H1 (cell line): ENCODE measurements around the gene TEX22. TPM values are rescaled to one million over a fixed set of nuclear protein-coding genes. Genes with fewer than 3 reads are reported as not detected.

Source experiments
- CTCF ChIA-PET: fragments of 300-600 bp; sonication (Branson Sonifier 250); formaldehyde crosslinking; loops from one replicate; lab custom pipeline; 2021; ENCODE audit not compliant: partially characterized antibody; lab: Charles Lee
- POLR2A ChIA-PET: fragments of 300-600 bp; sonication (Branson Sonifier 250); formaldehyde crosslinking; loops from one replicate; lab custom pipeline; 2021; ENCODE audit warnings: inconsistent platforms; ENCODE audit not compliant: partially characterized antibody; lab: Charles Lee
- DNase-seq, 2 experiments: peaks; one replicate each; pipeline versions ENCODE4 v3.0.0 to v3.0.0-alpha.2; 2010 to 2022; ENCODE audit warnings: low spot score in 2 of 2, low read depth in 1 of 2, mixed read lengths in 1 of 2
- FAIRE-seq: peaks from 2 replicates; lab custom pipeline; 2011; peaks lifted over from hg19 to GRCh38; lab: Jason Lieb, UNC
- H2AFZ ChIP-seq: 2 replicates; pipeline ENCODE4 v1.8.1; 2012; ENCODE audit warnings: low read length, inconsistent platforms
- H2AK5ac ChIP-seq: 2 replicates; pipeline ENCODE4 v1.6.1; 2013; ENCODE audit warnings: low read depth, low read length
- H2BK120ac ChIP-seq: replicated peaks from 2 replicates; pipeline ENCODE3; 2013; ENCODE audit warnings: low read depth, low read length, inconsistent platforms
- H2BK12ac ChIP-seq: 2 replicates; pipeline ENCODE4 v1.6.1; 2013; ENCODE audit warnings: low read depth, low read length
- H2BK15ac ChIP-seq: 2 replicates; pipeline ENCODE4 v1.6.1; 2013; ENCODE audit warnings: low read length
- H2BK20ac ChIP-seq: 2 replicates; pipeline ENCODE4 v1.6.1; 2013; ENCODE audit warnings: low read length
- H2BK5ac ChIP-seq: 2 replicates; pipeline ENCODE4 v1.6.1; 2013; ENCODE audit warnings: low read depth, low read length
- H3K14ac ChIP-seq: 2 replicates; pipeline ENCODE4 v1.6.1; 2013; ENCODE audit warnings: inconsistent platforms; ENCODE audit not compliant: insufficient read length
- H3K18ac ChIP-seq: 2 replicates; pipeline ENCODE4 v1.6.1; 2013; ENCODE audit warnings: low read length; ENCODE audit errors: extremely low read depth
- H3K23ac ChIP-seq: 2 replicates; pipeline ENCODE4 v1.6.1; 2013; ENCODE audit warnings: inconsistent platforms; ENCODE audit not compliant: insufficient read length
- H3K23me2 ChIP-seq: 2 replicates; pipeline ENCODE4 v1.6.1; 2013; ENCODE audit warnings: low read depth, low read length
- H3K27ac ChIP-seq: 2 replicates; pipeline ENCODE4 v1.6.1; 2011; ENCODE audit warnings: low read depth, low read length, inconsistent platforms
- H3K27me3 ChIP-seq, 4 experiments: replicated peaks in 1 of 4; 1 replicate in 1 of 4; 2 replicates in 3 of 4; pipeline versions ENCODE4 v1.6.1 to v1.8.1; 2011 to 2013; ENCODE audit warnings: low read length in 3 of 4, mild to moderate bottlenecking in 3 of 4, inconsistent platforms in 2 of 4, mixed read lengths in 2 of 4, moderate library complexity in 1 of 4; ENCODE audit not compliant: control insufficient read depth in 3 of 4, insufficient read depth in 3 of 4; ENCODE audit errors: extremely low read depth in 1 of 4
- H3K36me3 ChIP-seq, 4 experiments: 2 replicates each; pipeline versions ENCODE4 v1.6.1 to v1.8.1; 2011 to 2013; ENCODE audit warnings: mild to moderate bottlenecking in 4 of 4, low read length in 3 of 4, moderate library complexity in 2 of 4, control low read depth in 1 of 4, inconsistent platforms in 1 of 4; ENCODE audit not compliant: insufficient read depth in 4 of 4, control insufficient read depth in 2 of 4
- H3K4ac ChIP-seq: replicated peaks from 2 replicates; pipeline ENCODE3; 2013; ENCODE audit warnings: low read length, low read depth, mixed read lengths, inconsistent platforms; ENCODE audit not compliant: insufficient read length
- H3K4me1 ChIP-seq, 4 experiments: replicated peaks in 1 of 4; 1 replicate in 1 of 4; 2 replicates in 3 of 4; pipeline versions ENCODE4 v1.6.1 to v1.8.1; 2011 to 2013; ENCODE audit warnings: low read length in 3 of 4, inconsistent platforms in 2 of 4, mixed read lengths in 1 of 4; ENCODE audit not compliant: insufficient read depth in 4 of 4, control insufficient read depth in 3 of 4
- H3K4me2 ChIP-seq, 2 experiments: 2 replicates each; pipeline versions ENCODE4 v1.6.1 to v1.8.1; 2011 to 2013; ENCODE audit warnings: low read depth in 2 of 2, low read length in 2 of 2, control low read depth in 1 of 2, inconsistent platforms in 1 of 2, mild to moderate bottlenecking in 1 of 2; ENCODE audit not compliant: insufficient read depth in 1 of 2
- H3K4me3 ChIP-seq, 4 experiments: fragments of 200-600, 300-600 bp in 1 of 4; sonication (generic), shearing (Covaris generic), sonication (Bioruptor Twin) in 1 of 4; 2 replicates each; pipeline versions ENCODE4 v1.5.1 to v1.8.1; 2011 to 2016; ENCODE audit warnings: low read length in 4 of 4, low read depth in 3 of 4, control low read depth in 2 of 4, inconsistent platforms in 2 of 4, mild to moderate bottlenecking in 2 of 4, mixed read lengths in 1 of 4, moderate library complexity in 1 of 4; ENCODE audit not compliant: insufficient read depth in 2 of 4; ENCODE audit errors: extremely low read depth in 1 of 4
- H3K56ac ChIP-seq: replicated peaks from 2 replicates; pipeline ENCODE3; 2013; ENCODE audit warnings: low read depth, mild to moderate bottlenecking, mixed read lengths, low read length, inconsistent platforms; ENCODE audit not compliant: insufficient read length
- H3K79me1 ChIP-seq: 2 replicates; pipeline ENCODE4 v1.6.1; 2013; ENCODE audit warnings: low read depth, low read length, control low read depth
- H3K79me2 ChIP-seq, 2 experiments: 2 replicates each; pipeline versions ENCODE4 v1.6.1 to v1.8.1; 2012 to 2013; ENCODE audit warnings: low read length in 2 of 2, mild to moderate bottlenecking in 2 of 2, inconsistent platforms in 1 of 2; ENCODE audit not compliant: insufficient read depth in 2 of 2, control insufficient read depth in 1 of 2
- H3K9ac ChIP-seq, 4 experiments: replicated peaks in 1 of 4; 1 replicate in 1 of 4; 2 replicates in 3 of 4; pipeline versions ENCODE4 v1.6.1 to v1.8.1; 2011 to 2013; ENCODE audit warnings: low read depth in 3 of 4, low read length in 3 of 4, control low read depth in 2 of 4, mild to moderate bottlenecking in 2 of 4, moderate library complexity in 2 of 4, inconsistent platforms in 1 of 4; ENCODE audit errors: extremely low read depth in 1 of 4
- H3K9me3 ChIP-seq, 2 experiments: 2 replicates each; pipeline versions ENCODE4 v1.6.1 to v1.8.1; 2012 to 2013; ENCODE audit warnings: mild to moderate bottlenecking in 2 of 2, moderate library complexity in 2 of 2, control low read depth in 1 of 2, inconsistent platforms in 1 of 2, low read depth in 1 of 2, low read length in 1 of 2, mixed read lengths in 1 of 2; ENCODE audit not compliant: insufficient read depth in 2 of 2
- H4K20me1 ChIP-seq, 2 experiments: replicated peaks in 1 of 2; 2 replicates each; pipeline versions ENCODE3 to v1.8.1; 2011 to 2013; ENCODE audit warnings: inconsistent platforms in 2 of 2, low read length in 2 of 2, mild to moderate bottlenecking in 1 of 2; ENCODE audit not compliant: insufficient read depth in 2 of 2, control insufficient read depth in 1 of 2
- H4K5ac ChIP-seq: 2 replicates; pipeline ENCODE4 v1.6.1; 2013; ENCODE audit warnings: low read length, low read depth, mixed read lengths, inconsistent platforms; ENCODE audit not compliant: insufficient read length
- H4K8ac ChIP-seq: 2 replicates; pipeline ENCODE4 v1.8.0; 2013; ENCODE audit warnings: mild to moderate bottlenecking, moderate library complexity, low read length, inconsistent platforms; ENCODE audit not compliant: insufficient read depth; ENCODE audit errors: extremely low read depth
- H4K91ac ChIP-seq: replicated peaks from 2 replicates; pipeline ENCODE3; 2013; ENCODE audit warnings: low read length, mixed read lengths, inconsistent platforms; ENCODE audit not compliant: insufficient read length
- CBX5 ChIP-seq: fragments of 300-800, 300-1000 bp; sonication (generic); IDR thresholded peaks from 2 replicates; pipeline ENCODE4 v1.7.1; 2016; ENCODE audit warnings: antibody characterized with exemption, low read length, low read depth
- CTBP2 ChIP-seq: IDR thresholded peaks from 2 replicates; pipeline ENCODE4 v1.7.0; 2011; ENCODE audit warnings: borderline replicate concordance, mild to moderate bottlenecking, moderate library complexity, mixed read lengths, low read length; ENCODE audit not compliant: insufficient read depth, insufficient read length
- CTCF ChIP-seq, 3 experiments: IDR thresholded peaks; 1 replicate in 2 of 3; 2 replicates in 1 of 3; pipeline versions ENCODE4 v1.5.1 to v1.6.1; 2011; ENCODE audit warnings: low read length in 3 of 3, mild to moderate bottlenecking in 3 of 3, inconsistent platforms in 2 of 3, low read depth in 1 of 3, moderate library complexity in 1 of 3; ENCODE audit not compliant: insufficient read depth in 1 of 3; ENCODE audit errors: control extremely low read depth in 1 of 3
- EZH2 ChIP-seq: fragments of 200-600 bp; sonication (generic); IDR thresholded peaks from 2 replicates; pipeline ENCODE4 v1.7.1; 2012; ENCODE audit warnings: low read depth, mild to moderate bottlenecking, moderate library complexity, low read length, inconsistent platforms; ENCODE audit not compliant: severe bottlenecking
- GTF2F1 ChIP-seq: IDR thresholded peaks from 2 replicates; pipeline ENCODE4 v1.6.1; 2012; ENCODE audit warnings: low read depth, low read length, improper control_type of control experiment, borderline replicate concordance
- NRF1 ChIP-seq: IDR thresholded peaks from 2 replicates; pipeline ENCODE4 v1.6.1; 2011; ENCODE audit warnings: mild to moderate bottlenecking, low read depth, low read length, improper control_type of control experiment
- RNF2 ChIP-seq: fragments of 200-900, 300-1000 bp; sonication (generic); IDR thresholded peaks from 2 replicates; pipeline ENCODE4 v1.7.1; 2016; ENCODE audit warnings: borderline replicate concordance, low read depth, mild to moderate bottlenecking, antibody characterized with exemption, low read length; ENCODE audit not compliant: poor library complexity, severe bottlenecking; ENCODE audit errors: missing control alignments
- TAF1 ChIP-seq: IDR thresholded peaks from 2 replicates; pipeline ENCODE4 v1.6.1; 2011; ENCODE audit warnings: mild to moderate bottlenecking, low read depth, low read length
- TAF7 ChIP-seq: optimal IDR thresholded peaks from 2 replicates; pipeline ENCODE3; 2011; ENCODE audit warnings: low read depth, mild to moderate bottlenecking, inconsistent platforms, low read length, moderate library complexity, borderline replicate concordance
- TCF12 ChIP-seq: IDR thresholded peaks from 2 replicates; pipeline ENCODE4 v1.6.1; 2011; ENCODE audit warnings: low read depth, mild to moderate bottlenecking, low read length
- WGBS, 2 experiments: shearing (Covaris generic) in 1 of 2; methylation state at CpG; one replicate each; pipeline versions ENCODE4 v1.1.6 to v1.1.7; 2013 to 2015; ENCODE audit warnings: low lambda C conversion rate in 2 of 2, mixed read lengths in 2 of 2, inconsistent platforms in 1 of 2, low coverage in 1 of 2, missing lambda C conversion rate in 1 of 2; ENCODE audit not compliant: insufficient replicate concordance in 2 of 2, insufficient coverage in 1 of 2, insufficient read length in 1 of 2; ENCODE audit errors: extremely low coverage in 1 of 2, missing lambda C conversion rate in 1 of 2; 5-methylcytosine and 5-hydroxymethylcytosine counted together
- polyA plus RNA-seq, 7 experiments: library from polyadenylated mRNA; depleted of rRNA in 3 of 7; stranded (reverse) in 5 of 7; unstranded in 2 of 7; fragments of >200 nt in 5 of 7; fragments of 200-250 nt in 2 of 7; gene quantifications; 1 replicate in 5 of 7; 2 replicates in 1 of 7; 4 replicates in 1 of 7; pipeline versions ENCODE4 v1.2.1 to v1.2.3, GENCODE V29; 2011 to 2013; ENCODE audit warnings: missing spikeins in 2 of 7, mixed read lengths in 2 of 7
- total RNA-seq: library from RNA; stranded (reverse); fragmentation: NEBNext Ultra II Directional; extraction: Animal tissue kit (Norgen Biotek cat#: 25700); gene quantifications from 2 replicates; pipeline ENCODE4 v1.2.1, GENCODE V29; 2021

TEX22 gene
- total and polyA plus RNA-seq, 2 of the 8 experiments (the other 6 are each of a cell fraction or from before 2014, with no cell fraction given): 0.24 to 0.39 TPM

GRCh38 chr14:105442125-105442524 is 43.8 kb downstream of the TEX22 start:
- Histone ChIP-seq H2BK15ac (no peak overlapping the region), H3K23ac (no peak overlapping the region), H3K9ac (no peak overlapping the region), H3K4me2 (no peak overlapping the region), H4K8ac (no peak overlapping the region), H4K5ac (no peak overlapping the region), H2BK120ac (no peak overlapping the region), H3K4ac (no peak overlapping the region), H4K20me1 (peaks cover 36 to 39% of the 10 kb centered on the region in 2 experiments), H3K56ac (no peak overlapping the region), H3K27me3 (no peaks in the 10 kb centered on the region), H3K36me3 (peaks cover 0 to 15% (median 2%) of the 10 kb centered on the region in 4 experiments; a peak in 4 of 8 replicates), H3K4me3 (no peak overlapping the region), H2BK20ac (no peak overlapping the region), H3K9me3 (no peaks in the 10 kb centered on the region), H2AFZ (no peak overlapping the region), H4K91ac (no peak overlapping the region), H2BK12ac (no peak overlapping the region), H3K14ac (no peak overlapping the region), H3K18ac (no peak overlapping the region), H2AK5ac (no peak overlapping the region), H3K23me2 (no peaks in the 10 kb centered on the region), H3K79me2 (peaks cover 0 to 24% of the 10 kb centered on the region in 2 experiments; a peak in 3 of 4 replicates), H3K79me1 (peaks cover 33% of the 10 kb centered on the region), H2BK5ac (no peak overlapping the region), H3K4me1 (peaks cover 0 to 3% (median 0%) of the 10 kb centered on the region in 4 experiments; a peak in 2 of 7 replicates), H3K27ac (no peak overlapping the region)
- ChIA-PET POLR2A (interaction anchor here (1.2 to 2.6 kb wide), 3 partner anchors 11 to 28 kb away, joined by 3 to 10 read pairs (median 3); no protein-coding TSS in a partner anchor), CTCF (interaction anchor here (1.0 to 1.5 kb wide), 3 partner anchors 29 to 78 kb away, joined by 3 to 5 read pairs (median 3); no protein-coding TSS in a partner anchor)
- 79% methylated on average over 17 of the region's 17 CpGs; no CpG with 5 or more reads in 1 of the 2 experiments for WGBS, 2 experiments
- no peak for FAIRE-seq
- DNase-seq: no peak
- TF ChIP-seq NRF1 (no peak), TAF1 (no peak), CBX5 (no peak), CTBP2 (no peak), CTCF (IDR thresholded peaks at IDR 0.05; ENCODE audit: control extremely low read depth in 1 of 3, insufficient read depth in 1 of 3, low read depth in 1 of 3, low read length in 3 of 3) (no peak), GTF2F1 (no peak), TAF7 (no peak), RNF2 (no peak), TCF12 (no peak), EZH2 (no peak)
